ENCODE results near the gene ATR. TPM values are rescaled to one million over a fixed set of nuclear protein-coding genes. Genes with fewer than 3 reads are reported as not detected.
"Not testable (repeated sequence)": the region's sequence is repeated elsewhere in the genome, so short reads cannot be mapped to it uniquely, and the experiment has no call there.

ATR gene
- total RNA-seq, 1 experiment from 2014 or later = 17.5 TPM

GRCh38 chr3:142595141-142595540 lies 16.6 kb upstream of the ATR start:
- H3K4me3 ChIP-seq (ENCODE audit: low read depth, low read length) = peak overlapping the region; percentile 63
- ChIA-PET CTCF (no interaction called here), POLR2A (no interaction called here)
- peaks cover 14% of the 10 kb centered on the region for H3K4me1 Mint-ChIP-seq (ENCODE audit: low read depth, unreplicated experiment)
- H3K9me3 Mint-ChIP-seq (ENCODE audit: unreplicated experiment) = no peaks in the 10 kb centered on the region
- no TSS peak for BruUV-seq (replicated peaks)
- intact Hi-C loops (cut with micrococcal nuclease; ENCODE audit: unreplicated experiment) = loop anchor here (5.0 kb wide), 1 partner anchor 72 kb away; no protein-coding TSS in a partner anchor
- H3K27me3 ChIP-seq (replicated peaks; ENCODE audit: control insufficient read depth, insufficient read depth, low read length) = no peaks in the 10 kb centered on the region
- H3K36me3 ChIP-seq (ENCODE audit: control insufficient read depth, insufficient read depth, low read length) = no peaks in the 10 kb centered on the region
- H3K4me3 Mint-ChIP-seq (ENCODE audit: unreplicated experiment) = peak overlapping the region; percentile 91
- peaks cover 22% of the 10 kb centered on the region; the same call in 1 of the 2 replicates for H3K4me1 ChIP-seq
- no peak for DNase-seq
- H3K27me3 Mint-ChIP-seq (ENCODE audit: insufficient read depth, unreplicated experiment) = no peaks in the 10 kb centered on the region
- no peak for TF ChIP-seq CTCF (IDR thresholded peaks at IDR 0.05; ENCODE audit: insufficient read depth in 1 of 2, low read depth in 1 of 2, low read length in 1 of 2, severe bottlenecking in 1 of 2, unreplicated experiment in 1 of 2)
- H3K36me3 Mint-ChIP-seq (ENCODE audit: insufficient read depth, unreplicated experiment) = peaks cover 13% of the 10 kb centered on the region
- H3K9me3 ChIP-seq = no peaks in the 10 kb centered on the region
- peak overlapping the region; percentile 61 for H3K27ac Mint-ChIP-seq (ENCODE audit: unreplicated experiment)

- H3K27me3 Mint-ChIP-seq (ENCODE audit: insufficient read depth, unreplicated experiment); H3K4me3 ChIP-seq (ENCODE audit: low read depth, low read length); CTCF ChIA-PET; H3K27me3 ChIP-seq (replicated peaks; ENCODE audit: control insufficient read depth, insufficient read depth, low read length); intact Hi-C loops (cut with micrococcal nuclease; ENCODE audit: unreplicated experiment); H3K4me1 Mint-ChIP-seq (ENCODE audit: low read depth, unreplicated experiment); H3K9me3 Mint-ChIP-seq (ENCODE audit: unreplicated experiment); H3K36me3 Mint-ChIP-seq (ENCODE audit: insufficient read depth, unreplicated experiment); H3K36me3 ChIP-seq (ENCODE audit: control insufficient read depth, insufficient read depth, low read length); H3K4me3 Mint-ChIP-seq (ENCODE audit: unreplicated experiment); H3K9me3 ChIP-seq; BruUV-seq (replicated peaks); H3K27ac Mint-ChIP-seq (ENCODE audit: unreplicated experiment); DNase-seq; POLR2A ChIA-PET: not testable (repeated sequence)
- H3K4me1 ChIP-seq = peaks cover 14% of the 10 kb centered on the region; the same call in 1 of the 2 replicates
Measured at GRCh38 chr3:142592268-142592667, 13.7 kb upstream of the ATR start.

- POLR2A ChIA-PET = no interaction called here
Measured at GRCh38 chr3:142588703-142589102, 10.2 kb upstream of the ATR start.

More at GRCh38 chr3:142588703-142589102, 10.2 kb upstream of the ATR start:
- Mint-ChIP-seq H3K27ac (ENCODE audit: unreplicated experiment) (no peak overlapping the region), H3K4me1 (ENCODE audit: low read depth, unreplicated experiment) (no peaks in the 10 kb centered on the region), H3K27me3 (ENCODE audit: insufficient read depth, unreplicated experiment) (peaks cover 6% of the 10 kb centered on the region), H3K9me3 (ENCODE audit: unreplicated experiment) (no peaks in the 10 kb centered on the region), H3K36me3 (ENCODE audit: insufficient read depth, unreplicated experiment) (no peaks in the 10 kb centered on the region), H3K4me3 (ENCODE audit: unreplicated experiment) (no peak overlapping the region)
- intact Hi-C loops (cut with micrococcal nuclease; ENCODE audit: unreplicated experiment) = loop anchor here (5.0 kb wide), 1 partner anchor 299 kb away; the partner anchor contains the start of gene PCOLCE2
- no peaks in the 10 kb centered on the region for H3K36me3 ChIP-seq (ENCODE audit: control insufficient read depth, insufficient read depth, low read length)
- no peak for DNase-seq
- CTCF ChIA-PET = interaction anchor here (0.6 to 1.5 kb wide), 2 partner anchors 92 to 315 kb away, joined by 3 to 8 read pairs; no protein-coding TSS in a partner anchor
- no peak overlapping the region for H3K4me3 ChIP-seq (ENCODE audit: low read depth, low read length)
- no peaks in the 10 kb centered on the region; the same call in 1 of the 2 replicates for H3K27me3 ChIP-seq (replicated peaks; ENCODE audit: control insufficient read depth, insufficient read depth, low read length)
- TF ChIP-seq CTCF (IDR thresholded peaks at IDR 0.05; ENCODE audit: insufficient read depth in 1 of 2, low read depth in 1 of 2, low read length in 1 of 2, severe bottlenecking in 1 of 2, unreplicated experiment in 1 of 2) = no peak
- H3K9me3 ChIP-seq = no peaks in the 10 kb centered on the region
- H3K4me1 ChIP-seq = no peaks in the 10 kb centered on the region
- no TSS peak for BruUV-seq (replicated peaks)

Measured in Caco-2 (cell line).